NCI-H460 (cell line): ENCODE measurements around the gene COX5B. TPM values are rescaled to one million over a fixed set of nuclear protein-coding genes. Genes with fewer than 3 reads are reported as not detected.
"Not testable (repeated sequence)": the region's sequence is repeated elsewhere in the genome, so short reads cannot be mapped to it uniquely, and the experiment has no call there.

Source experiments
- DNase-seq: peaks from one replicate; pipeline ENCODE4 v3.0.0-alpha.2; 2016; ENCODE audit warnings: low read depth; ENCODE audit errors: extremely low read depth
- polyA plus RNA-seq: library from polyadenylated mRNA; depleted of rRNA; stranded (reverse); fragments of >200 nt; gene quantifications from 2 replicates; pipeline ENCODE4 v1.2.3, GENCODE V29; 2014; cell fraction: nucleus; rRNA removed
- total RNA-seq: library from RNA; depleted of rRNA; stranded (reverse); fragments of >200 nt; shearing (Covaris generic); gene quantifications from 2 replicates; pipeline ENCODE4 v1.2.3, GENCODE V29; 2014; rRNA removed

The COX5B gene, protein sequence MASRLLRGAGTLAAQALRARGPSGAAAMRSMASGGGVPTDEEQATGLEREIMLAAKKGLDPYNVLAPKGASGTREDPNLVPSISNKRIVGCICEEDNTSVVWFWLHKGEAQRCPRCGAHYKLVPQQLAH
- total RNA-seq = 466 and 533 TPM in 2 replicates
- polyA plus RNA-seq = 795 and 872 TPM in 2 replicates

DNA sequence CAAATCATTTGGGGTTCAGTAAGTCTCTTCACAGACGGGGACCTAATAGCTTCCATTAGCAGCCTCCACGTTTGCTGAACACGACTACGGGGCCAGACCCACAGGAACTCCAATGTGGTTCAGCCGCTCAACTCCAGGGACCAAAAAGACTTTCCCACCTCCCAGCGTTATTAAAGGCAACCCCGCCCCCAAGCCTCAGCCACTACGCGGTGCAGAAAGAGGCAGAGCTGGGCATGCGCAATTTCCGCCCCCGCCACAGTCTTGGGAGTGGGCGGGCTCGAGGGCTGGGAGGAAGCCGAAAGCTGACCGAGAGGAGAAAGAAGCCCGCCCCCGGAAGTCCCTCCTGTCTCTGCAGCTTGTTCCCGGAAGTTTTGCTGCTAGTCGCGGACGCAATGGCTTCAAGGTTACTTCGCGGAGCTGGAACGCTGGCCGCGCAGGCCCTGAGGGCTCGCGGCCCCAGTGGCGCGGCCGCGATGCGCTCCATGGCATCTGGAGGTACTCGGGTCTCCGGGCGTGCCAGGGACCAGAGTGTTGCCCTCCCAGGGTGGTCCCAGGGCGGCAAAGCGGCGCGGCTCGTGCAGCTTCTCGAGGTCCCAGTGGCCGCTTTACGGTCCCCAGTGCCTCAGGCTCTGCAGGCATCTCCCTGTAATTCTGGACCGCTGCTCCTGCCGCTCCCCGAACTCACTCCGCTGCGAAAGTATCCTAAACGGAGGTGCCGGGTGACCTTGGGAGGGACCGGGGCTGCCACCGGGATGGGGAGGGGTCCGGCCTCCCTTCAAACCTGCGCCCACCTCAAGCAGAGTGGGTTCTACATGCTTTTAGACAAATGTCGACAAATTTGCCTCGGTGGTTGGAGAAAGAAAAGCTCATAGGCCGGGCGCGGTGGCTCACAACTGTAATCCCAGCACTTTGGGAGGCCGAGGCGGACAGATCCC lies at the start of gene COX5B:
Gene COX5B, plus strand, starts transcription at position 368 of the 935 bp plus-strand sequence. Its CDS starts 25 bp downstream, at position 393.
- DNase-seq = peak; percentile 96

DNA sequence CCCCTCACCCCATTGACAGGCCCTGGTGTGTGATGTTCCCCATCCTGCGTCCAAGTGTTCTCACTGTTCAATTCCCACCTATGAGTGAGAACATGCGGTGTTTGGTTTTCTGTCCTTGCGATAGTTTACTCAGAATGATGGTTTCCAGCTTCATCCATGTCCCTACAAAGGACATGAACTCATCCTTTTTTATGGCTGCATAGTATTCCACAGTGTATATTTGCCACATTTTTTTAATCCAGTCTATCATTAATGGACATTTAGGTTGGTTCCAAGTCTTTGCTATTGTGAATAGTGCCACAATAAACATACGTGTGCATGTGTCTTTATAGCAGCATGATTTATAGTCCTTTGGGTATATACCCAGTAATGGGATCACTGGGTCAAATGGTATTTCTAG lies 49.7 kb upstream of the COX5B start:
- not testable (repeated sequence) for DNase-seq

- DNase-seq = not testable (repeated sequence)
Observed at GRCh38 chr2:97601537-97601936, 44.3 kb upstream of the COX5B start.

GRCh38 chr2:97605109-97605508 lies 40.8 kb upstream of the COX5B start:
- not testable (repeated sequence) for DNase-seq

- not testable (repeated sequence) for DNase-seq
Observed at GRCh38 chr2:97605524-97606339, 40.1 kb upstream of the COX5B start.

DNA sequence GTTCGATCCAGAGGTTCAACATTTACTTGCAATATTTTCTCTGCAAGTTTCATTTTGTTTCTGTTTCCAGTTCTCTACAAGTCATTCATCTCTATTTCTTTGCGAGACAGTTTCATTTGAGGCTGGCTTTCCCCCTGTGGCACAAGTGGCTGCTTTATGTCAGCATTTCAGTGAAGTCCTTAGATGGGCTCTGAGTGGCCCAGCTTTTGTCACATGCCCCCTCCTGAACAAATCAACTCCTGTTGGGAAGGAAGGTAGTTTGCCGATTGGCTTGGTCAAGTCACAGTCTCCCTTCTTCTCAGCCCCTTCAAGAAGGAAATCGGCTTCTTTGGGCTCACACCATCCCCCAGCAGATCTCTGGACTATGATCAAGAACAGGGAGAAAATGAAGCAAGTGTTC lies 37.1 kb upstream of the COX5B start:
- DNase-seq = not testable (repeated sequence)

- DNase-seq = not testable (repeated sequence)
Observed at GRCh38 chr2:97611895-97612294, 34.0 kb upstream of the COX5B start.

DNA sequence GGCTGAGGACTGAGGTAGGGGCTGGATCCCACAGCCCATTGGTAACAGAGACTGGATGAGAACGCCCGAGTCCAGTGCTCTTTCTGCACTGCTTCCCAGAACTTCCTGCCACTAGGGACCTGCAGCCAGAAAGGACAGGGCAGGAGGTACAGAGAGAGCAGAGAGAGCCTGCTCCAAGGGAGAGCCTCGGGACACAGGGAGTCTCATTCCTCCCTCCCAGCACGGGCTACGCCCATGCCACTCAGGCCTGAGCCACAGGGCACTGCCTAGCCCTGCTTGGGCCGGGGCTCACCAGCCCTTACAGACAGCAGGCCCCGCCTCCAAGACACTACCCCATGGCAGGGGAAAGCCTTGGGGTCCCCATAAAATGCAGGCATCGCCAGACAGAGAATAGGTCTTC lies 30.1 kb upstream of the COX5B start:
- DNase-seq = not testable (repeated sequence)

DNA sequence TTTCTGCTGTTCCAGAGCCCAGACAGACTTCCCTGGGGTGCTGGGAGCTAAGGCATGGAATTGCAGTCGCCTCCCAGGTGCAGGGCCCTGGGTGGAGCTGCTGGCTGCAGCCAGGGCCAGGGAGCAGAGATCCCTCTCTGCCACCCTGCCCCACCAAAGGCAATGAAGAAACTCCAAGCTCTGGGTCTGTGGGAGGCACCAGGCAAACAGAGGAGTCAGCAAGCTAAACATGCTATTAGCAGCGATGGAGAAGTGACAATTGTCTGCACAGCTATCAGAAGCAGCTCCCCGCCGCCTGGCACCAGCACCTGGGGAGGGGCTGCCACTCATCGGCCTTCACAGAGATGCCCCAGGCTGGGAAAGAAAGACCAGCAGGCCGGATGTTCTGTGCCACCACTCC lies 28.0 kb upstream of the COX5B start:
- no peak for DNase-seq

GRCh38 chr2:97618939-97619827 lies 26.7 kb upstream of the COX5B start:
- not testable (repeated sequence) for DNase-seq

GRCh38 chr2:97620492-97620891 lies 25.4 kb upstream of the COX5B start:
- not testable (repeated sequence) for DNase-seq

- not testable (repeated sequence) for DNase-seq
Observed at GRCh38 chr2:97622976-97623375, 22.9 kb upstream of the COX5B start.

DNA sequence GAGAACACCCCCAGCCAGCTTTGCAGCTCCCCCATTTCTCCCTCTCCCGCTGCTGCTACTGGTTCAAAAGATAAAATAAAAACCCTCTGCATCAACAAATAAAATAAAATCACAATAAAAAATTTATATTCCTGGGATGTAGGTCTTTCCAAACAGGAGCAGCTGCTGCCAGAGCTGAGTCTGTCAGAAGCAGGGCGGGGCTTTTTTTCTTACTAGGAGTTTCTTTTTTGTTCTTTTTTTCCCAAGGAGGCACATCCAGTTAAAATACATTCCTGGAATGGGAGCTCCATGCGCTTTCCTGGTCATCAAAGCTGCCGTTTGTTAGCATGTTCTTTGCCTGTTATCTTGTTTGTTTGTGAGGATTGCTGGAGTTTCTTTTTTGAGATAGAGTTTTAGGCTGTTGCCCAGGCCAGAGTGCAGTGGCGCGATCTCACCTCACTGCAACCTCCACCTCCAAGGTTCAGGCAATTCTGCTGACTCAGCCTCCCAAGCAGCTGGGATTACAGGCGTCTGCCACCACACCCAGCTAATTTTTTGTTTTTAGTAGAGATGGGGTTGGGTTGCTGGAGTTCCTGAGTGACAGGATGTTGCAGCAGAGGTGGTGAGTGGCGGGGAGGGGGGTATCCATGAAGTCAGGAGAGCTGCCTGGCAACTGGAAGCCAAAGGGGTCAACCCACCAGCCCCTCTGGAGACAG lies 20.4 kb upstream of the COX5B start:
- not testable (repeated sequence) for DNase-seq

- DNase-seq = not testable (repeated sequence)
Observed at GRCh38 chr2:97626049-97626430, 19.8 kb upstream of the COX5B start.

DNA sequence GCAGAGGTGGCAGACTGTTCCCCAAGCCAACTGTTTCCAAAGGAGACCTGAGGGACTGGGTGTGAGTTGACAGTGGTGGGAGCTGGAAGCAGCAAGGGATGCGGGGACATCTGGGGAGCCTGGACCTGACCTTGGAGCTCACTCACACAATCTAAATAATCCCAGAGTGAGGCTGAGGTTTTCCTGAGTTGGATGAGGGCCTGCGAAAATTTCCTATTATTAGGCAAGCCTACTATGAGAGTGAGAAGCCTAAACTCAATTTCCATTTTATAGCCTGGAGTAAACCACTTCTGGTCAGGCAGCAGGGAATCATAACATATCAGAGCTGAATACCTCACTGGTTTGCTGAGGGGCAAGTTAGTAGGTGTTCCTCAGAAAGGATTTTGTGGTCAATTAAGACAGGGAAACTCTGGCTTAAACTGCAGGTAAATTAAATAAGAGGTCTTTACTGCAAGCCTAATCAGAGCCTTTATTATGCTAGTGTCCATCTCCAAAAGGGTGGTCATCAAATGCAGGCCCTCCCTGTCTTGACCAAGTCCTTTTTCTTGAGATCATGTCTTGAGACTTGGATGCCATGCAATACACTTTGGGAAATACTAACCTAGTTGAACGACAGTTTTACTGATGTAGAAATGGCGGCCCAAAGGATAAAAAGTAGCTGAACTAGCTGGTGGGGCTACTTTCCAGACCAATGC lies 1.7 kb upstream of the COX5B start:
- no peak for DNase-seq

DNA sequence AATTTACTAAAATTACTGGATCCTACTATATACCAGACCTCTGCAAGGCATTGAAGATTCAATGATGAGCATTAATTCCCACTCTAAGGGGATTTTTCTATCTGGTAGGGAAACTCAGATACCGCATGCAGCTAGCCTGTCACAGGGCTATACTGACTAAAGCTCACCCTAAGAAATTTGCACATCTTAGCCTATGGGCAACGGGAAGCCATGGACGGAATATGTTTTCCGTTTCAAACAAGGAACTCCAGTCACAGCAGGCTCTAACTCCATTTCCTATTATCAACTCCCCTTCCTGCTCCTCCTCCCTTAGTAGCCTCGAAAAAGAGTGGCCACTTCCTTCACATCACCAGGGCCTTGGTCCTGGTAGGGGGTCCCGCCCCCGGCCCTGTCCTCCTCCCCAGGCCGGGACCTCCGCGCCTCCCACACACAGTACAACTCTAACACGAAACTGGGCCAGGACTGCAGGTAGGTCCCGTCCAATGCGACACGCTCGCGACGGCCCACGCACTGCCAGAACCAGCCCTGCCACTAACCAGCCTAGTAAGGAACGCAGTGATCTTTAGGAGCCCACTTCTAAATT lies 659 bp upstream of the COX5B start:
- DNase-seq = no peak

GRCh38 chr2:97646977-97647376 lies 1.1 kb downstream of the COX5B start:
- DNase-seq = no peak

DNA sequence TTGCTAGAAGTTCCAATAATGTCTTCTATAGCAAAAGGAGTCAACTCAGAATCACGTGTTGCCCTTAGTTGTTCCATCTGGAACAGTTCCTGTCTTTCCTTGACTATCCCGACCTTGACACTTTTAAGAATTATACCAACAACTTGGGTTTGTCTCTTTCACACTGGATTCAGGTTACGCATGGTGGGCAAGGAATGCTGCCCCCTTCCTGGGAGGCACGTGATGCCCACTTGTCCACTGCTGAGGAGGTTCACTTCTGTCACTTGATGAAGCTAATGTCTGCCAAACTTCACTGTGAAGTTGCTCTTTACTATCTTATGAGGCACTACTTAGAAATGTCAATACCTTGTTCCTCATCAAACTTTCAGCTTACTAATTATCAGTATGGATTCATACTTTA lies 5.3 kb downstream of the COX5B start:
- no peak for DNase-seq
